ENCODE results near the gene BRIX1. TPM values are rescaled to one million over a fixed set of nuclear protein-coding genes. Genes with fewer than 3 reads are reported as not detected.

BRIX1 gene
- total and polyA plus RNA-seq, 2 donors (not counting 1 experiment from before 2014, with no cell fraction given): 6.9 to 29.3 TPM

DNA sequence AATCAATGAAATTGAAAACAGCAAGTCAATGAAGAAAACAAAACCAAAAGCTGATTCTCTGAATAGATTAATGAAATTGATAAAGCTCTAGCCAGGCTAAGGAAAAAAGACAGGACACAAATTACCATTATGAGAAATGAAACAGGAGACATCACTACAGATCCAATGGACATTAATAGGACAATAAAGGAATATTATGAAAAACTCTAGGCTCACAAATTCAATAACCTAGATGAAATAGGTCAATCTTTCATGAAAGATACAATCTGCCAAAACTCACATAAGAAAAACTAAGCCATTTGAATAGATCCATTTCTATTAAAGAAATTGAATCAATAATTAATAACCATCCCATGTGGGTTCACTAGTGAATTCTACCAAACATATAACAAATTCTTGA is 39.2 kb upstream of the BRIX1 start:
- Mint-ChIP-seq H3K9me3 (ENCODE audit: insufficient read depth) (peaks cover 5% of the 10 kb centered on the region), H3K4me1 (no peaks in the 10 kb centered on the region), H3K27ac (no peak overlapping the region), H3K27me3 (peaks cover 4% of the 10 kb centered on the region), H3K4me3 (no peak overlapping the region)
- H2AFZ ChIP-seq (ENCODE audit: insufficient read depth, low read depth, low read length, poor library complexity, severe bottlenecking): no peak overlapping the region
- intact Hi-C loops (cut with micrococcal nuclease): no loop called here
- no peaks in the 10 kb centered on the region for H3K79me2 ChIP-seq (ENCODE audit: control insufficient read depth, insufficient read depth, low read length)
- TF ChIP-seq, protein P1, sequence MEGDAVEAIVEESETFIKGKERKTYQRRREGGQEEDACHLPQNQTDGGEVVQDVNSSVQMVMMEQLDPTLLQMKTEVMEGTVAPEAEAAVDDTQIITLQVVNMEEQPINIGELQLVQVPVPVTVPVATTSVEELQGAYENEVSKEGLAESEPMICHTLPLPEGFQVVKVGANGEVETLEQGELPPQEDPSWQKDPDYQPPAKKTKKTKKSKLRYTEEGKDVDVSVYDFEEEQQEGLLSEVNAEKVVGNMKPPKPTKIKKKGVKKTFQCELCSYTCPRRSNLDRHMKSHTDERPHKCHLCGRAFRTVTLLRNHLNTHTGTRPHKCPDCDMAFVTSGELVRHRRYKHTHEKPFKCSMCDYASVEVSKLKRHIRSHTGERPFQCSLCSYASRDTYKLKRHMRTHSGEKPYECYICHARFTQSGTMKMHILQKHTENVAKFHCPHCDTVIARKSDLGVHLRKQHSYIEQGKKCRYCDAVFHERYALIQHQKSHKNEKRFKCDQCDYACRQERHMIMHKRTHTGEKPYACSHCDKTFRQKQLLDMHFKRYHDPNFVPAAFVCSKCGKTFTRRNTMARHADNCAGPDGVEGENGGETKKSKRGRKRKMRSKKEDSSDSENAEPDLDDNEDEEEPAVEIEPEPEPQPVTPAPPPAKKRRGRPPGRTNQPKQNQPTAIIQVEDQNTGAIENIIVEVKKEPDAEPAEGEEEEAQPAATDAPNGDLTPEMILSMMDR (IDR thresholded peaks at IDR 0.05): no peak
- no peak for TF ChIP-seq EZH2 (IDR thresholded peaks at IDR 0.05; ENCODE audit: borderline replicate concordance, insufficient read depth, low read depth, low read length, poor library complexity, severe bottlenecking)
- DNase-seq (no peak), ATAC-seq (ENCODE audit: low read depth) (no peak)
- H3K4me2 ChIP-seq (replicated peaks; ENCODE audit: low read depth, low read length, poor library complexity, severe bottlenecking): no peak overlapping the region
- no peaks in the 10 kb centered on the region for H3K36me3 ChIP-seq (replicated peaks in 1 of 2; ENCODE audit: control extremely low read depth in 1 of 2, control insufficient read depth in 1 of 2, extremely low read depth in 1 of 2, insufficient read depth in 2 of 2, low read length in 1 of 2)
- H3K9ac ChIP-seq (ENCODE audit: low read length): no peak overlapping the region
- no peaks in the 10 kb centered on the region for H4K20me1 ChIP-seq (ENCODE audit: control insufficient read depth, insufficient read depth, low read length, poor library complexity, severe bottlenecking)
- no peaks in the 10 kb centered on the region for H3K27me3 ChIP-seq (replicated peaks in 1 of 4; ENCODE audit: control extremely low read depth in 1 of 4, control insufficient read depth in 3 of 4, insufficient read depth in 4 of 4, low read length in 3 of 4)
- ChIA-PET CTCF (no interaction called here), POLR2A (no interaction called here)
- no peak overlapping the region for H3K27ac ChIP-seq (ENCODE audit: low read length in 2 of 2)
- H3K9me3 ChIP-seq (ENCODE audit: control extremely low read depth in 1 of 3, control insufficient read depth in 2 of 3, insufficient read depth in 1 of 3, low read length in 2 of 3): peaks cover 0 to 7% (median 3%) of the 10 kb centered on the region in 3 donors
- H3K4me3 ChIP-seq (ENCODE audit: control extremely low read depth in 1 of 5, extremely low read depth in 1 of 5, insufficient read depth in 1 of 5, low read depth in 2 of 5, low read length in 4 of 5): no peak overlapping the region
- no peaks in the 10 kb centered on the region for H3K4me1 ChIP-seq (ENCODE audit: control insufficient read depth in 2 of 2, insufficient read depth in 2 of 2, low read length in 2 of 2)

DNA sequence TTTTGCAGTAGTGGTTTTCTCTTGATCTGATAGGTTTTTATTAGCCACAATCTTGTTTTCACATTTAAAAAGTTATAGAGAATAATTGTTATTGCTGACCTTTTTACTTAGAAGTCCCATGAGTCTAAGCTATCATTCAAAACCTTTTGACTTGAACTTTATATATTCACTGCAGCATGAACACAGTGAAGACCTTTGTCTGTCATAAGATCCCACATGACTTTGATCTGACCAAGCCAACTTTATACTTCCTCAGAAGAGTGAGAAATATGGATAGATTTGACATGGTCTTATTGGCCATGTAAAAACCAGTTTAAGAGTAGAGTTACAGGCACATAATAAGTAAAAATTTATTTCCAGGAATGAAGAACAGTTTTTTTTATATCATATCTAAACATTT is 34.3 kb upstream of the BRIX1 start:
- no peaks in the 10 kb centered on the region for H3K79me2 ChIP-seq (ENCODE audit: control insufficient read depth, insufficient read depth, low read length)
- no peak overlapping the region for H3K4me3 Mint-ChIP-seq
- no peak for ATAC-seq (ENCODE audit: low read depth)
- no peak for TF ChIP-seq EZH2 (IDR thresholded peaks at IDR 0.05; ENCODE audit: borderline replicate concordance, insufficient read depth, low read depth, low read length, poor library complexity, severe bottlenecking)
- TF ChIP-seq, protein P1 (IDR thresholded peaks at IDR 0.05): no peak
- H3K9me3 ChIP-seq (ENCODE audit: control extremely low read depth in 1 of 3, control insufficient read depth in 2 of 3, insufficient read depth in 1 of 3, low read length in 2 of 3): peaks cover 0 to 2% (median 0%) of the 10 kb centered on the region in 3 donors
- H3K27ac ChIP-seq (ENCODE audit: low read length in 2 of 2): no peak overlapping the region
- no peaks in the 10 kb centered on the region for H3K4me1 Mint-ChIP-seq
- H3K4me2 ChIP-seq (replicated peaks; ENCODE audit: low read depth, low read length, poor library complexity, severe bottlenecking): no peak overlapping the region
- ChIA-PET POLR2A (no interaction called here), CTCF (no interaction called here)
- H3K4me3 ChIP-seq (ENCODE audit: control extremely low read depth in 1 of 5, extremely low read depth in 1 of 5, insufficient read depth in 1 of 5, low read depth in 2 of 5, low read length in 4 of 5): no peak overlapping the region
- no peak overlapping the region for H3K27ac Mint-ChIP-seq
- intact Hi-C loops (cut with micrococcal nuclease): no loop called here
- H3K36me3 ChIP-seq (replicated peaks in 1 of 2; ENCODE audit: control extremely low read depth in 1 of 2, control insufficient read depth in 1 of 2, extremely low read depth in 1 of 2, insufficient read depth in 2 of 2, low read length in 1 of 2): no peaks in the 10 kb centered on the region
- H3K9me3 Mint-ChIP-seq (ENCODE audit: insufficient read depth): peaks cover 4% of the 10 kb centered on the region
- no peak overlapping the region for H3K9ac ChIP-seq (ENCODE audit: low read length)
- H3K4me1 ChIP-seq (ENCODE audit: control insufficient read depth in 2 of 2, insufficient read depth in 2 of 2, low read length in 2 of 2): no peaks in the 10 kb centered on the region
- H3K27me3 Mint-ChIP-seq: peaks cover 8% of the 10 kb centered on the region
- no peaks in the 10 kb centered on the region for H4K20me1 ChIP-seq (ENCODE audit: control insufficient read depth, insufficient read depth, low read length, poor library complexity, severe bottlenecking)
- H2AFZ ChIP-seq (ENCODE audit: insufficient read depth, low read depth, low read length, poor library complexity, severe bottlenecking): no peak overlapping the region
- H3K27me3 ChIP-seq (replicated peaks in 1 of 4; ENCODE audit: control extremely low read depth in 1 of 4, control insufficient read depth in 3 of 4, insufficient read depth in 4 of 4, low read length in 3 of 4): no peaks in the 10 kb centered on the region
- DNase-seq: no peak
